ENCODE measurements around the gene C4orf50. TPM values are rescaled to one million over a fixed set of nuclear protein-coding genes. Genes with fewer than 3 reads are reported as not detected.

C4orf50 gene
- total RNA-seq, 1 donor from 2014 or later = not detected

- Histone ChIP-seq H3K4me1 (no peaks in the 10 kb centered on the region), H3K27ac (replicated peaks) (no peak overlapping the region), H3K4me3 (no peak overlapping the region), H3K27me3 (ENCODE audit: low read depth) (peaks cover 43% of the 10 kb centered on the region), H3K9me3 (replicated peaks) (no peaks in the 10 kb centered on the region), H3K36me3 (no peaks in the 10 kb centered on the region)
- intact Hi-C loops (cut with micrococcal nuclease) = no loop called here
- no peak for DNase-seq
- TF ChIP-seq CTCF (IDR thresholded peaks at IDR 0.05; ENCODE audit: borderline replicate concordance) = no peak
Observed at GRCh38 chr4:5874811-5875449, 143.3 kb downstream of the C4orf50 start.

DNA sequence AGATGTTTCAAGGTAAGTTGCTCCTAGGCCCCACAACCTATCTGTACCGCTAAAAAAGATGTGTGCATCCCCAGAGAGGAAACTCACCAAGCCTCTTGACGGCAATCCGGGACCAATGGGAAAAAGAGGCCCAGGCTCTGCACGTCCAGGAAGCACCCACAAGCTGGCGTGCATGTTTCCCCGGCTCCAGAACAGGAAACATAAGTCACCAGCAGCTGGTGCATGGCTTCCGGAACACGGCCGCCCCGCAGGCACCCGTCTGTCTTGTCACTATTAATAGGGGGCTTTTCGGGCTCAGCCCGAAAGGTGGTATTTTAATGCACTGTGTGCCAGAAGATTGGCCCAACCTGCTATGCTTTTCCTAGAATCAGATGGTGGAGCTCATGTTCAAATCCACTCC is 147.5 kb downstream of the C4orf50 start:
- H3K4me3 ChIP-seq = no peak overlapping the region
- no peaks in the 10 kb centered on the region for H3K36me3 ChIP-seq
- DNase-seq = no peak
- no peak overlapping the region for H3K27ac ChIP-seq (replicated peaks)
- no peaks in the 10 kb centered on the region for H3K4me1 ChIP-seq
- intact Hi-C loops (cut with micrococcal nuclease) = no loop called here
- no peak for TF ChIP-seq CTCF (IDR thresholded peaks at IDR 0.05; ENCODE audit: borderline replicate concordance)
- no peaks in the 10 kb centered on the region for H3K9me3 ChIP-seq (replicated peaks)
- H3K27me3 ChIP-seq (ENCODE audit: low read depth) = peaks cover 21% of the 10 kb centered on the region

GRCh38 chr4:5869966-5870619 is 148.1 kb downstream of the C4orf50 start:
- intact Hi-C loops (cut with micrococcal nuclease) = no loop called here
- Histone ChIP-seq H3K27ac (replicated peaks) (no peak overlapping the region), H3K4me1 (no peaks in the 10 kb centered on the region), H3K27me3 (ENCODE audit: low read depth) (peaks cover 21% of the 10 kb centered on the region), H3K4me3 (no peak overlapping the region), H3K9me3 (replicated peaks) (no peaks in the 10 kb centered on the region), H3K36me3 (no peaks in the 10 kb centered on the region)
- no peak for TF ChIP-seq CTCF (IDR thresholded peaks at IDR 0.05; ENCODE audit: borderline replicate concordance)
- no peak for DNase-seq

DNA sequence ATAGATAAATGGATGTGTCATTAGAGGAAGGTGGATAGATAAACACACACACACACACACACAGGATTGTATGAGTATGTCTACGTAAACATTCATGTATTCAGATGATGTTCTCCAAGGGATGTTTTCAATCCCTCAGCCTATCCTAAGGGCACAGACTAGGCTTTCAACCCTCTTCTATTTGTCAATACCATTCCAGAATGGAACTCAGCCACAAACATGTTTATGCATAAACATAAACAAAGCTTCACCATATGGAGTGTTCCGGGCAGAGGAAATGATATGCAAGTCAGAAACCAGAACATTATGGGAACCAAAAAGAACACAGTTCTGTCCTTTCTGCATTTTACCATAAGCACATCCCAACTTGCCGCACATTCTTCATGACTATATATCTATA is 150.4 kb downstream of the C4orf50 start:
- Histone ChIP-seq H3K36me3 (no peaks in the 10 kb centered on the region), H3K4me3 (no peak overlapping the region), H3K27ac (replicated peaks) (no peak overlapping the region), H3K27me3 (ENCODE audit: low read depth) (peaks cover 10% of the 10 kb centered on the region), H3K9me3 (replicated peaks) (no peaks in the 10 kb centered on the region), H3K4me1 (no peaks in the 10 kb centered on the region)
- TF ChIP-seq CTCF (IDR thresholded peaks at IDR 0.05; ENCODE audit: borderline replicate concordance) = no peak
- no peak for DNase-seq
- intact Hi-C loops (cut with micrococcal nuclease) = no loop called here

DNA sequence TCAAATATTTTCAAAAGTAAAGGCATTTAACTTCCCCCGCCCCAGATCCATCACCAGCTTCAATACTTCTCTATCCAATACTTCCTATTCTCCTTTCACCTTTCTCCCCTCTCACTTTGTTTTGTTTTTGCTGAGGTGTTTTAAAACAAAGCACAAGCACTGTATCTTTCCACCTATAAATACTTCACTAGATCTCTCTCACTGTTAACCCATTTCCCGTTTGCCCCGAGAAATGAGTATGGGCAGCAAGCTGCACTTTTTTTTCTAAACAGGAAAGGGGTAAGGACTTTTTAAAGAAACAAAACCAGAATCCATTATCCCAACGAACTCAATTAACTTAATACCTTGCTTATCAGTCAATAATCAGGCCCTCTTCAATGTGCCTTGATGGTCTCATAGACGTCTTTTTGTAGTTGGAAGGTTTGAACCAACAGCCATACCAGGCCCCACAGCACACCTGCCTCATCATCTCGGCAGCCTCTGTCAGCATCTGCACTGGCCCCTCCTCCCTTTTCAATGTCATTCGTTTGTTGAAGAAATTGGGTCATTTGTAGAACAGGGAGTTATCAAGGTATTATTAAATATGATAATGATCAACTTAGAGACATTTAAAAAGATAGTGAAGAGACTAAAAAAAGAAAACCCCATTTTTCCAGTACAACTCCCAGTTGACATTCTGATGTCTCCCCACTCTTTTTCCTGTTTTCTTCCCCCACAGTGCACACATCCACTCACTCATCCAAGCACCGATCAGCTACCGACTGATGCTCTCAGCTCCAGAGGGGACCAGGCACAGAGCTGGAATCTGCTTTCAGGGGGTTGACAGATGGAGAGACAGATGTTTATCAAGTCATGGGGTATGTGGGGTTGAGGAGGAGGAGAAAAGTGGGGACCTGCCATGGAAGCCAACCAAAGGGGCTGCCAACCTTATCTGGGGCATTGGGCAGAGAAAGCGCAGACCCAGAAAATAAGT is 151.1 kb downstream of the C4orf50 start:
- Histone ChIP-seq H3K27me3 (ENCODE audit: low read depth) (peaks cover 10% of the 10 kb centered on the region), H3K9me3 (replicated peaks) (no peaks in the 10 kb centered on the region), H3K27ac (replicated peaks) (no peak overlapping the region), H3K4me1 (no peaks in the 10 kb centered on the region), H3K36me3 (no peaks in the 10 kb centered on the region), H3K4me3 (no peak overlapping the region)
- intact Hi-C loops (cut with micrococcal nuclease) = no loop called here
- no peak for TF ChIP-seq CTCF (IDR thresholded peaks at IDR 0.05; ENCODE audit: borderline replicate concordance)
- DNase-seq = no peak

Measured in left ventricle myocardium inferior (tissue), 1 donor.